CD4-positive, alpha-beta T cell (primary cell): ENCODE results near the gene AKT2. TPM values are rescaled to one million over a fixed set of nuclear protein-coding genes. Genes with fewer than 3 reads are reported as not detected.

Experiments used
- ATAC-seq: fragments of 200-7000 bp; cut with Tn5 transposase; one replicate; pipeline ENCODE4 v1.10.0; 2022; ENCODE audit warnings: mild to moderate bottlenecking; ENCODE audit not compliant: poor library complexity
- CTCF ChIA-PET: fragments of 350-600 bp; sonication (Branson Sonifier 250); formaldehyde crosslinking; loops from one replicate; lab custom pipeline; 2021; ENCODE audit warnings: antibody characterized with exemption, inconsistent platforms; lab: Charles Lee
- POLR2A ChIA-PET: fragments of 350-600 bp; sonication (Branson Sonifier 250); formaldehyde crosslinking; loops from one replicate; lab custom pipeline; 2021; ENCODE audit warnings: antibody characterized with exemption, inconsistent platforms; lab: Charles Lee
- DNase-seq, 14 experiments: peaks; one replicate each; pipeline ENCODE4 v3.0.0-alpha.2; 2013 to 2020; ENCODE audit warnings: mixed read lengths in 2 of 14
- H3K27ac ChIP-seq, 2 donors: one replicate each; pipeline versions ENCODE4 v1.5.1 to v1.7.0; 2013; ENCODE audit warnings: low read length in 2 of 2, low read depth in 1 of 2, mild to moderate bottlenecking in 1 of 2
- H3K27me3 ChIP-seq, 2 experiments: 1 replicate in 1 of 2; 2 replicates in 1 of 2; pipeline versions ENCODE4 v1.6.1 to v1.7.0; 2013; ENCODE audit warnings: low read length in 2 of 2, control low read depth in 1 of 2, mild to moderate bottlenecking in 1 of 2, moderate library complexity in 1 of 2; ENCODE audit not compliant: insufficient read depth in 2 of 2, control insufficient read depth in 1 of 2
- H3K36me3 ChIP-seq: one replicate; pipeline ENCODE4 v1.6.1; 2013; ENCODE audit warnings: low read length, control low read depth; ENCODE audit not compliant: insufficient read depth
- H3K4me1 ChIP-seq: one replicate; pipeline ENCODE4 v1.6.1; 2013; ENCODE audit warnings: low read length, control low read depth; ENCODE audit not compliant: insufficient read depth
- H3K4me3 ChIP-seq: one replicate; pipeline ENCODE4 v1.5.1; 2013; ENCODE audit warnings: mild to moderate bottlenecking, low read length, moderate library complexity
- H3K9me3 ChIP-seq, 2 experiments: 1 replicate in 1 of 2; 2 replicates in 1 of 2; pipeline versions ENCODE4 v1.6.1 to v1.7.0; 2013; ENCODE audit warnings: low read length in 2 of 2, mild to moderate bottlenecking in 2 of 2, control low read depth in 1 of 2, moderate library complexity in 1 of 2; ENCODE audit not compliant: control insufficient read depth in 1 of 2, insufficient read depth in 1 of 2
- H3K27ac Mint-ChIP-seq: one replicate; pipeline ENCODE4 v1.8.0; 2020; ENCODE audit warnings: mixed read lengths
- H3K27me3 Mint-ChIP-seq: one replicate; pipeline ENCODE4 v1.8.0; 2021; ENCODE audit warnings: mixed read lengths
- H3K36me3 Mint-ChIP-seq: one replicate; pipeline ENCODE4 v1.8.0; 2021; ENCODE audit warnings: low read depth, mixed read lengths
- H3K4me1 Mint-ChIP-seq: one replicate; pipeline ENCODE4 v1.8.0; 2021; ENCODE audit warnings: low read depth, mixed read lengths
- H3K4me3 Mint-ChIP-seq: one replicate; pipeline ENCODE4 v1.8.0; 2020; ENCODE audit warnings: mild to moderate bottlenecking, mixed read lengths
- H3K9me3 Mint-ChIP-seq: one replicate; pipeline ENCODE4 v1.8.0; 2020; ENCODE audit warnings: mixed read lengths
- CTCF ChIP-seq: fragments of 200-600 bp; IDR thresholded peaks from one replicate; pipeline ENCODE4 v1.8.0; 2022; ENCODE audit warnings: antibody characterized with exemption, mild to moderate bottlenecking
- intact Hi-C, 2 experiments: fragments of 100-400 bp; cut with DNase I in 1 of 2; cut with micrococcal nuclease in 1 of 2; formaldehyde crosslinking; loops; one replicate each; pipeline versions ENCODE4 v1.15.1 to v1.9.0; 2023 to 2025; cut with DNase I, micrococcal nuclease
- total RNA-seq, 174 experiments: library from RNA in 2 of 174; stranded (reverse) in 2 of 174; gene quantifications; one replicate each; pipeline ENCODE4 v1.2.3 and lab custom pipeline; 2021 to 2026

AKT2 gene
- total RNA-seq, 2 experiments from 2014 or later, result 197 to 199 TPM

- Histone ChIP-seq H3K27me3 (peaks cover 33% of the 10 kb centered on the region in 2 experiments), H3K27ac (no peak overlapping the region), H3K9me3 (peaks cover 0 to 19% of the 10 kb centered on the region in 2 experiments), H3K4me1 (peaks cover 21% of the 10 kb centered on the region), H3K4me3 (no peak overlapping the region), H3K36me3 (peaks cover 4% of the 10 kb centered on the region)
- DNase-seq, result no peak
- Mint-ChIP-seq H3K4me3 (no peak overlapping the region), H3K4me1 (peaks cover 22% of the 10 kb centered on the region), H3K9me3 (no peaks in the 10 kb centered on the region), H3K27me3 (peaks cover 36% of the 10 kb centered on the region), H3K36me3 (no peaks in the 10 kb centered on the region), H3K27ac (no peak overlapping the region)
- no peak for ATAC-seq
- intact Hi-C loops, result loop anchor here in 1 of 2 experiments (10.0 kb wide), 1 partner anchor 334 kb away; no protein-coding TSS in a partner anchor
- ChIA-PET POLR2A (interaction anchor here (1.3 kb wide), 1 partner anchor 57 kb away, joined by 3 read pairs; the partner anchor contains the start of gene AKT2), CTCF (no interaction called here)
- TF ChIP-seq CTCF, result no peak
Observed at GRCh38 chr19:40228346-40228745, 56.8 kb downstream of the AKT2 start.

- Mint-ChIP-seq H3K4me1 (peaks cover 28% of the 10 kb centered on the region), H3K27ac (no peak overlapping the region), H3K36me3 (no peaks in the 10 kb centered on the region), H3K27me3 (peaks cover 49% of the 10 kb centered on the region), H3K9me3 (no peaks in the 10 kb centered on the region), H3K4me3 (peak overlapping the region; percentile 0)
- ATAC-seq (no peak), DNase-seq (no peak)
- no peak overlapping the region for H3K27ac ChIP-seq
- no peak overlapping the region for H3K4me3 ChIP-seq
- CTCF ChIA-PET, result interaction anchor here (0.6 kb wide), 1 partner anchor 919 kb away, joined by 4 read pairs; no protein-coding TSS in a partner anchor
- no peak for TF ChIP-seq CTCF
- intact Hi-C loops, result loop anchor here in 1 of 2 experiments (2.0 to 10.0 kb wide), 2 partner anchors 33 to 331 kb away; no protein-coding TSS in a partner anchor
- peaks cover 35% of the 10 kb centered on the region in 2 experiments for H3K27me3 ChIP-seq
- no peaks in the 10 kb centered on the region for H3K36me3 ChIP-seq
- POLR2A ChIA-PET, result interaction anchor here (1.0 kb wide), 1 partner anchor 82 kb away, joined by 5 read pairs; no protein-coding TSS in a partner anchor
- H3K4me1 ChIP-seq, result peaks cover 38% of the 10 kb centered on the region
- peaks cover 0 to 26% of the 10 kb centered on the region in 2 experiments for H3K9me3 ChIP-seq
Observed at GRCh38 chr19:40225440-40226305, 59.5 kb downstream of the AKT2 start.

GRCh38 chr19:40224342-40225150 lies 60.6 kb downstream of the AKT2 start:
- CTCF ChIA-PET, result no interaction called here
- peaks cover 39 to 42% of the 10 kb centered on the region in 2 experiments for H3K27me3 ChIP-seq
- H3K27me3 Mint-ChIP-seq, result peaks cover 57% of the 10 kb centered on the region

More at GRCh38 chr19:40224342-40225150, 60.6 kb downstream of the AKT2 start:
- intact Hi-C loops, result loop anchor here in 1 of 2 experiments (2.0 to 10.0 kb wide), 2 partner anchors 32 to 330 kb away; no protein-coding TSS in a partner anchor
- Histone ChIP-seq H3K27ac (no peak overlapping the region), H3K4me3 (no peak overlapping the region), H3K9me3 (peaks cover 0 to 26% of the 10 kb centered on the region in 2 experiments), H3K36me3 (no peaks in the 10 kb centered on the region), H3K4me1 (peaks cover 38% of the 10 kb centered on the region)
- H3K36me3 Mint-ChIP-seq, result no peaks in the 10 kb centered on the region
- H3K4me3 Mint-ChIP-seq, result peak overlapping the region; percentile 5
- POLR2A ChIA-PET, result no interaction called here
- no peaks in the 10 kb centered on the region for H3K9me3 Mint-ChIP-seq
- ATAC-seq (no peak), DNase-seq (no peak)
- H3K27ac Mint-ChIP-seq, result no peak overlapping the region
- TF ChIP-seq CTCF, result no peak
- H3K4me1 Mint-ChIP-seq, result peaks cover 24% of the 10 kb centered on the region
